Ishikawa (cell line): Measurements from ENCODE around the gene SUOX.

ENCODE experiments used
- CEBPB ChIP-seq: IDR thresholded peaks from 2 replicates; pipeline ENCODE4 v1.6.1; 2012
- CREB1 ChIP-seq: IDR thresholded peaks from 2 replicates; pipeline ENCODE4 v1.6.1; 2012; ENCODE audit warnings: low read depth
- EGR1 ChIP-seq: IDR thresholded peaks from 2 replicates; pipeline ENCODE4 v1.6.1; 2012
- EP300 ChIP-seq: IDR thresholded peaks from 2 replicates; pipeline ENCODE4 v1.6.1; 2012; ENCODE audit warnings: borderline replicate concordance
- FOXM1 ChIP-seq: IDR thresholded peaks from 2 replicates; pipeline ENCODE4 v1.6.1; 2012; ENCODE audit warnings: low read depth, borderline replicate concordance
- NFIC ChIP-seq: IDR thresholded peaks from 2 replicates; pipeline ENCODE4 v1.6.1; 2012
- RAD21 ChIP-seq: IDR thresholded peaks from 2 replicates; pipeline ENCODE4 v1.6.1; 2012; ENCODE audit warnings: low read depth
- REST ChIP-seq: IDR thresholded peaks from 2 replicates; pipeline ENCODE4 v1.6.1; 2012; ENCODE audit warnings: low read depth, mild to moderate bottlenecking
- TAF1 ChIP-seq: IDR thresholded peaks from 2 replicates; pipeline ENCODE4 v1.6.1; 2012; ENCODE audit warnings: low read depth, mild to moderate bottlenecking
- TCF12 ChIP-seq: IDR thresholded peaks from 2 replicates; pipeline ENCODE4 v1.6.1; 2012; ENCODE audit warnings: low read depth
- TEAD4 ChIP-seq: IDR thresholded peaks from 2 replicates; pipeline ENCODE4 v1.6.1; 2012
- USF1 ChIP-seq: IDR thresholded peaks from 2 replicates; pipeline ENCODE4 v1.6.1; 2012
- YY1 ChIP-seq: IDR thresholded peaks from 2 replicates; pipeline ENCODE4 v1.6.1; 2012; ENCODE audit warnings: low read depth
- ZBTB7A ChIP-seq: IDR thresholded peaks from 2 replicates; pipeline ENCODE4 v1.6.1; 2012; ENCODE audit warnings: low read depth
- TF ChIP-seq, protein P1 (sequence below): IDR thresholded peaks from 2 replicates; pipeline ENCODE4 v1.6.1; 2012

The SUOX gene

DNA sequence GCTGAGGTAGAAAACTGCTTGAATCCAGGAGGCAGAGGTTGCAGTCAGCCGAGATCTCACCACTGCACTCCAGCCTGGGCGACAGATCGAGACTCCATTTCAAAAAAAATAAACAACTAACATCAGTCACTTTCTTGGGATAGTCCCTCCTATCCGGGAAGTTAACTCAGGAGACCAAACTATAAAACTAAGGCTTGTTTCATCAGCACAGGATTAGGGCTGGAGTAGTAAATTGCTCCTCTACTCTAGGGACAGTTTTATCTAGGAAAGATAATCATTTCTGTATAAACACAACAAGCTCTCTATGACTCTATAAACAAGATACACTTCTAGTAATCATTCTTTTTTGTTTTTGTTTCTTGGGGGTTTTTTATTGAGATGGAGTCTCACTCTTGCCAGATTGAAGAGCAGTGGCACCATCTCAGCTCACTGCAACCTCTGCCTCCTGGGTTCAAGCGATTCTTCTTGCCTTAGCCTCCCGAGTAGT, 56.4 kb downstream of the SUOX start:
- TF ChIP-seq ZBTB7A: no peak
- no peak for TF ChIP-seq CEBPB
- TF ChIP-seq YY1: no peak
- no peak for TF ChIP-seq CREB1
- no peak for TF ChIP-seq REST
- no peak for TF ChIP-seq TCF12
- TF ChIP-seq EP300: no peak
- TF ChIP-seq USF1: no peak
- no peak for TF ChIP-seq FOXM1
- TF ChIP-seq, protein P1, sequence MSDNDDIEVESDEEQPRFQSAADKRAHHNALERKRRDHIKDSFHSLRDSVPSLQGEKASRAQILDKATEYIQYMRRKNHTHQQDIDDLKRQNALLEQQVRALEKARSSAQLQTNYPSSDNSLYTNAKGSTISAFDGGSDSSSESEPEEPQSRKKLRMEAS: no peak
- no peak for TF ChIP-seq NFIC
- no peak for TF ChIP-seq RAD21
- TF ChIP-seq TEAD4: no peak
- no peak for TF ChIP-seq TAF1
- no peak for TF ChIP-seq EGR1
